CD4-positive, alpha-beta T cell treated with Interleukin-2 at 100 ng/mL for 4 hours (primary cell): Measurements from ENCODE around the gene UBE2E3.
"Not testable (repeated sequence)": the region's sequence is repeated elsewhere in the genome, so short reads cannot be mapped to it uniquely, and the experiment has no call there.

ENCODE experiments used
- DNase-seq: peaks from one replicate; pipeline ENCODE4 v3.0.0-alpha.2; 2020; ENCODE audit warnings: low spot score

The UBE2E3 gene

DNA sequence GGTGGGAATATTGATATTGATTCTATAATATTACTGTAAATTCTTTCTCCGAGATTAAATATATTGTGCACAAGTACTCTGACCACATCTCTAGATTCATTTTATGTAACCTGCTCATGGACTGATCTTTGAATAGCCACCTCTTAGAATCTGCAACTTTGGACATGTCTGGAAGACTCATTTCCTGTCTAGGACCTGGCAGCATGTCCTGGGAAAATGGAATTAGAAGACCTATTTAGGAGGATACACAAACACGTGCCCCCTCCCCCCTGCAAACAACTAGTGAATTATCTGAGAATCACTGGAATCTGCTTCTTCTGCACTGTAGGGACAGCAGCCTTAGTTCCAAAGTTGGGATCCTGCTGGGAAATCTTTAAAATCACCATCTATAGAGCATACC lies 94.1 kb downstream of the UBE2E3 start:
- DNase-seq, result no peak

DNA sequence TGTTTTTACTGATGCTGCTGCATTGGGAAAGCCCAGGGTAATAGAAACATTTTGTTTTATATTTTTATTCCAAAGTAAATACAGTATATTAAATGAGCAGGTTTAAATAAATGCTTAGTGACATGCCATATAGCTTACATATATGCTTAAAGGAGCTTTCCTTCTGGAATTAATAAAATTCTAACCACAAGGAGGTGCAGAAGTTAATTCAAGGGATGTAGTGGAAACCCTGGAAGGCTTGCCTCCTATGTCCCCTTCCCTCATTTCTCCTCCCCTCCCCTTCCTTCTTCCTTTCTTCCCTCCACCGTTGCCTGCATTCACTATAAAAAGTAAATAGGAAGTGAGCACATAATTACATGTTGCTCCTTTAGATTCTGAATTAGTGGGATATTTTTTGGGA lies 96.3 kb downstream of the UBE2E3 start:
- DNase-seq, result no peak

DNA sequence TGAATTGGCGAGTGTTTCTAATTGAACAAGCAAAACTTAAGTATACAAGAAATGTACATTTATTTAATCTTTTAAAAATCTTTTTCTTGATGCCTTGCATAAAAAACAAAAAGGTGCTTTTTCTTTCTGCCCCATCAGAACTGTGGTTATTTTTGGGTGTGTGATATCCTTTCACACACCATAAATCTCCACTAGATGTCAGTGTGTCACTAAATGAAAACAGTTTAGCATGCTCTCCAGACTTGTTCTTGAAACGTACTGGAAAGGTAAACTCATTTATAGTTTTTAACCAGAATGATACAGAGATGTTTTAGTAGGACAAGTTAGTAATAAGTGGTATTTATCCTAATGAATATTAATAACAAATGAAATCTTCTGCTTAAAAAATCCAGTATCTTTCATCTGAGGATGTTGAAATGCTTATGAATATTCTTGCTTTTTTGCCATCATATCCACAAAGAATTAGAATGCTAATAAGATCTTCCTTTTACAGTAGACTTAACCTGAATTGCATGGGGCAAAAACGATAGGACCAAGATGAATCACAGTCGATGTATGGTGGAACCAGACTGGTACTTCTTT lies 96.8 kb downstream of the UBE2E3 start:
- peak; percentile 75 for DNase-seq

DNA sequence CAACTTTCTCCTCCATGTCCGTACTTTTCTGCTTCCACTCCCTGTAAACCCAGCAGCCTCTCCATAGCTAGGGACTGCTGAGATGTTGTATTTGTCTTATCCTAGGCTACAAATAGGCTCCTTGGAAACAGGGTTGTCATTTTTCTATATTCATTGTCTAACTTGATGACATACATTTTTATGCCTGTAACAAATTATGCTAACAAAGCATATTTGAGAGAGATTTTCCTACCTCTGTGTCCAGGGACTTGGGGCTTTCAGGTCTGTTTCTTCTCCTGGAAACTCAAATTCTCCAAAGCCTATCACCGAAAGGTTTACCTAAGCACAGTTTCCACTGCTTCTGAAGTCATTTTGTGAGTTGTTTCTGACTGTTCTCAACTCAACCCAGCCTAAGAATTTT lies 102.7 kb downstream of the UBE2E3 start:
- DNase-seq, result no peak

DNA sequence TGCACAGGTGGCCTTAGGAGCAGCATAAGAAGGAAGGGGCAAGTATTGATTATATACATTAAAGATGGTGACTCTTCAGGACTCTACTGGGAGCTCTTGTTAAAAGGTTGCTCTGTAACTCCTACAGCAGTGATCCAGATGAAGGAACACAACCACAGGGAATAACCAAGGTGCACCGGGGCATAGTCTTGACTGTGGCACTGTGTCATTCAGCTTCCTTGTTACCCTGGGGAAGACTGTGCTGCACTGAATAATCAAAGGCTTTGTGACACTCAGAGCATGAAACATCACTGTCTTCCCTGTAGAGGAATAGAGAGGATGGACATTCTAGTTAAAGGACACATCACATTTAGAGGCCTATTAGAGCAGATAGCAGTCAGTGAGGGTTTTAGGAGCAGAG lies 105.3 kb downstream of the UBE2E3 start:
- no peak for DNase-seq

DNA sequence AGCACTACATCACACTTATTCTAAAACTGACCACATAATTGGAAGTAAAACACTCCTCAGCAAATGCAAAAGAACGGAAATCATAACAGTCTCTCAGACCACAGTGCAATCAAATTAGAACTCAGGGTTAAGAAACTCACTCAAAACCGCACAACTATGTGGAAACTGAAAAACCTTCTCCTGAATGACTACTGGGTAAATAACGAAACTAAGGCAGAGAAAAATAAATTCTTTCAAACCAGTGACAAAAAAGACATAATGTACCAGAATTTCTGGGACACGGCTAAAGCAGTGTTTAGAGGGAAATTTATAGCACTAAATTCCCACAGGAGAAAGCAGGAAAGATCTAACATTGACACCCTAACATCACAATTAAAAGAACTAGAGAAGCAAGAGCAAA lies 111.5 kb downstream of the UBE2E3 start:
- not testable (repeated sequence) for DNase-seq

DNA sequence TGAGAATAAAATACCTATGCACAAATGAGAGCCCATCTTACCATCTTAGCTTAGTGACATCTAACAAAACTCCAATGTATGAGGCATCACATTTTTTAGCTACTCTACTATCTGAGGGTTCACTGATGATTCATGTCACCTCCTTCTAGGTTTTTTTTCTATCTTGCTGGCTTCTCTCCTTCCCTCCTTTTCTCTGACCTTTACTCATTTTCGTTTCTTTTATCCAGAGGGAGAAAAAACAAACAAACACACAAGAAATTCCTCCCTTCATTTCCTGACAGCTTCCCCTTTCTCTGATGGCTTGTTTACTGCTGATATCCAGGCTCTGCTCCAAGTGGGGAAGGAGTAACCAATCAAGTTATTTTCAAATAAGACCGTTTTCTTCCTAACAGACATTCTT lies 115.1 kb downstream of the UBE2E3 start:
- DNase-seq, result no peak

DNA sequence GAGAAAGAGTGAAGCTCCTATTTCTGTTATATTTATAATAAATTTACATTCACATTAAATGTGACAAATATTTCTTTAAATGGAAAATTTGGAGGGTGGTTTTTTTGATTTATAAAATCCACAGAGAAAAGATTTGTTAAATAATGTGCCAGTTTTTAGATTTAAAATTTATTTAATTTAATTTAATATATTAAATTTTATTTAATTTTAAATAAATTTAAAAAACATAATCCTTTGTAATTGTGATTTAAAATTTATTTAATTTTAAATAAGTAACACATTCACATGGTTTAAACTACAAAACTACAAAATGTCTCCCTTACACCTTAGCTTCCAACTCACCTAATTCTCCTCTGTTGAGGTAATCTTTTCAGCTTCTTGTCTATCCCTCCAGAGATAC lies 123.3 kb downstream of the UBE2E3 start:
- no peak for DNase-seq

DNA sequence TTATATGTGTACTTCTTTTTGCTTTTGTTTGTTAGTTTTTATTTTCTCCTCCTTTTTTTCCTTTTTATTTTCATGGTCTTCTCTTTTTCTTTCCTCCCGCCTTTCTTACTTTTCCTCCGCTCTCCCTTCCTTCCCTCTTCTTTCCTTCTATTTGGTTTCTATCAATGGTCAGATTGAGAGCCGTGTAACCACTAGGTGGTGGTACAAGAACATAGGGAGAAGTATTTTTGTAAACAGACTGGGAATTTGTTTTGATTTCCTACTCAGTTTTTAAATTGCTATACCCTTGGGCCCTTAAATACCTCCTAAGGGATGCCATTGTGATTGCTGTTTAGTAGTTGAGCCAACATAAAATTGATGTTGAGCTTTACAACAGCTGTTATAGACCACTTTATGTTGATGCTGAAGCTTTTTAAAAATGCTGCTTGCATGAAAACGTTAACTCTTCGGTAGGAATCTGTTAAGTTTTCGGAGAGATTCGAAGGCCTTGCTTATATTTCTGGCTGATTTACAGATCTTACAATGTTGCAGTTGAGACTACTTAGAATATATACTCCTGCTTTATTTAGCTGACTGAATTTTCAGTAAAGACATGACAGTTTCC lies 124.2 kb downstream of the UBE2E3 start:
- DNase-seq, result peak; percentile 60

DNA sequence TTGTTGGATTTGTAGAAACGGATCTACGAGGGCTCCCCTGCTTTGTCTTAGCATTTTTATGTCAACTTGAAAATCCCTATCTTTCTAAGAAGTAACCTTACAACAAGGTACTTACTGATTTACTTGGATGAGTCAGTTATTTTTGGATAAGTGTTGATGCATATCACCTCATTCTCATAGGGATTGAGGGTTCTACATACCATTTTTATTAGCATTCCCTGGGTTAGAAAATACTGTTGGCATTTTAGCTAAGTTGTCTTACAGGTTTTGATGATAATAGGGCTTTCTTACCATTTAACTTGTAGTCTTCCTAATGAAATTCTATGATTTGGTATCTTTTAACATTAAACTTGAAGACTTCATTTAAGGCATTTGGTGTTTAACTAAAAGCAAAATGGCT lies 125.2 kb downstream of the UBE2E3 start:
- DNase-seq, result no peak

DNA sequence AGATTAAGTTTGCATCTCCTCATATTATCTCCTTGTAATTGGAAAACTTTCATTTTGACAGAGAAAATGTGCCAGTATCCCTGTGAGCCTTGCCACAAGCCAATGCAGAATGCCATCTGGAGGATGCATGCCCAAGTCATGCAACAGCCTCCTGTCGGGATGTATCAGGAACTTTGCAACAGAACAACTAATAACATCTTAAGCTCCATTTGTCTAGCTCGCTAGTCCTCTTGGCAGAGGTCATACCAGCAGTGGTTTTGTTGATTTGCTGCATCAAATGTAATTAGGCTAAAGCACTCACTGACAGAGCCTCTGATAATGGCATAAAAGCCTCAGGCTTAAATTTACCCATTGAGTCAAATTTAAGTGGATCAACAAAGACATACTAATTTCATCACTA lies 125.8 kb downstream of the UBE2E3 start:
- DNase-seq, result no peak

DNA sequence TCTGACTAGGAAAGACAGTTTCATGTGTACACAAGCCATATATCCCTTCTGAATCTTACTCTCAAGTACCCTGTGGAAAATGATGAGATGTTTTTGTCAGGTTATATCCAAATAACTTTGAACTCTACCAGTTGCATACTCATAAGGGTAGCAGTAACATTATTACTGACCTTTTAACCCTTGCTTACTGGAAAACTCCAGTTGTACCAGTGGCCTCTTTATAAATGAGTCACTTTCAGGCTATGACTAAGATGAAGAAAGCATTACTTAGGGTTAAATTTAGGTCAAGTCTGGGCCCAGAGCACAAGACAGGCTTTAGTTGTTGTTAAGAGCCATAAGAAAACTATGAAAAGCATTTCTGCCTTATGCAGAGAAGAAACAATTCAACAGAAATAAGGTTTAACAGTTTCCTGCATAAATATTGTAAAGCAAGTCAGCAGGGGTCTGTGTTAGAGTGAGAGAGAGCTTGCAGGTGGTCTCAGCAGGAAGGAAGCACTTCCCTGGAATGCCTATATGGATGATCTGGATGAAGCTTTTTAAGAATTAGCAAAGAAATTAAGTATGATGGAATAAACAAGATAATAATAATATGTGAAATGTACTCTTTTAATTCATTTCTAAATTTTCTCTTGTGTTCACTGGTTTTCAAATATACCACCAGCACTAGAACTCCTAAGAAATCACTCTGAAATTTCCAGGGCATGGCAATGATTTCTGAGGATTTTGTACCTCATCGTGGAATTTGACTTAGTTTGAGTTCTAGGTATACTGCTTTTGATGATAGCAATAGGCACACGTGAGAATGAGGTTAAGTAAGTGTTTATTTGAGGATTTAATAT lies 126.6 kb downstream of the UBE2E3 start:
- peak; percentile 82 for DNase-seq

DNA sequence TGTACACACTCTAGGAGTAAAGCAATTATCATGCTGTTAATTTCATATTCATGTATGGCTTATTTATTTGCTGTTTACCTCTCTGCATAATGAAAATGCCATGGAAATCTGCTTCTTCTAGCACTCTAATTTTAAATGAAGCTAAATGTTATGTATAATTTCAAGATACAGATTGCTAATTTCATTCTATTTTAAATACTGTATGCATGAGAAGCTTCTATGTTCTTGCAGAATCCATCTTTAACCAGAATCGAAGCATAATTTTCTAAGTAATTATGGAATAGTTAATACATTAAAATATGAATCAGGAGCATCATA lies 127.2 kb downstream of the UBE2E3 start:
- no peak for DNase-seq

DNA sequence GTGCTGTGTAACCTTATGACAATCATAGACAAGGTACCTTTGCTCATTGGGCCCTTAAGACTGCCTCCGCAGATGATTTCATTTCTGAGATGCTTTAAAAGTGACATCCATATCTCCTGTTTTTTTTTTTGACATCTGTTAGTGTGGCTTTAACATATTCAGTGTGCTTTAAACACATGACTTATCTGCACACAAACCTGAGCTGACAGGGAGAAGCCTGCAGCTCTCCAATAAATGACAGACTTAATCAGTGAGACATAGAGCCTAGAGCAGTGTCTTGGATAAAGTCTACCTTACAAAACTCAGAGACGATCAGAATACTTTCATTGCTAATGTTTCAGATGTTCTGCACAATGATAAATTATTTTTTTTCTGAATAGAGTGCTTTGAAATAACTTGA lies 130.7 kb downstream of the UBE2E3 start:
- DNase-seq, result no peak

DNA sequence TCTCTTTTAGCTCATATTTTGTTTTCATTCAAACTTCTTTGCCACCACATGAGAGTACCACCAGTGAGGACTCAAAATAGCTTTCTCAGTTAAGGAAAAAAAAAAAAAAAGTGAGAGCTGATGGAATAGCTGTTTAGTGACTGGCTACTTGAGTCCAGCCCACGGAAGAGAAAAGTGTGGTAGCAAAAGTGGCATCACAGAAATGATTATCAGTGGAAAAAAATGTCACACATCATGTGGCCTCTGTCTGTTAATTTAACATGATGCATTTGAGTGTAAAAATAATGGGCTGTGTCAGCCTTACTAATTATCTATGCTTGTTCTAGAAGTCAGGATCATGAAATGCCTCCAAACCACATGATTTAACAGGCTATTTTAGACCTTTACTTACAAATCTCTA lies 132.5 kb downstream of the UBE2E3 start:
- no peak for DNase-seq
